Right lobe of liver (tissue), 6 donors: ENCODE results near the gene SYT1. TPM values are rescaled to one million over a fixed set of nuclear protein-coding genes. Genes with fewer than 3 reads are reported as not detected.

Source experiments
- ATAC-seq, 4 donors: fragments of 200-7000 bp; cut with Tn5 transposase; one replicate each; pipeline ENCODE4 v1.9.1; 2020; ENCODE audit warnings: mild to moderate bottlenecking in 4 of 4, moderate library complexity in 4 of 4
- DNase-seq, 3 donors: peaks; one replicate each; pipeline ENCODE4 v3.0.0-alpha.2; 2020
- H3K27ac ChIP-seq, 3 donors: fragments of 200-600 bp; one replicate each; pipeline ENCODE4 v1.8.0; 2022
- H3K27me3 ChIP-seq, 2 donors: fragments of 200-600 bp; one replicate each; pipeline ENCODE4 v1.8.0; 2022
- H3K36me3 ChIP-seq, 4 donors: fragments of 200-600 bp; sonication (generic) in 1 of 4; one replicate each; pipeline versions ENCODE4 v1.5.1 to v1.8.0; 2017 to 2022; ENCODE audit warnings: control low read depth in 1 of 4
- H3K4me1 ChIP-seq, 4 donors: fragments of 200-600 bp; sonication (generic) in 1 of 4; one replicate each; pipeline versions ENCODE4 v1.5.1 to v1.8.0; 2017 to 2022; ENCODE audit warnings: control low read depth in 1 of 4
- H3K4me3 ChIP-seq, 3 donors: fragments of 200-600 bp; one replicate each; pipeline ENCODE4 v1.8.0; 2022
- H3K9me3 ChIP-seq, 4 donors: fragments of 200-600 bp; sonication (generic) in 1 of 4; one replicate each; pipeline versions ENCODE4 v1.5.1 to v1.8.0; 2017 to 2022; ENCODE audit warnings: control low read depth in 1 of 4
- POLR2A ChIP-seq: fragments of 450-650 bp; IDR thresholded peaks from one replicate; pipeline ENCODE4 v1.6.1; 2017; ENCODE audit warnings: antibody characterized with exemption, mild to moderate bottlenecking
- WGBS: methylation state at CpG from one replicate; pipeline ENCODE4 v1.1.6; 2018; ENCODE audit warnings: low coverage, low lambda C conversion rate; ENCODE audit not compliant: insufficient coverage; ENCODE audit errors: missing lambda C conversion rate; 5-methylcytosine and 5-hydroxymethylcytosine counted together
- intact Hi-C, 2 donors: fragments of 100-400 bp; cut with DNase I; formaldehyde crosslinking; loops; one replicate each; pipeline versions ENCODE4 v1.11.2 to v1.14.1; 2022
- total RNA-seq, 6 experiments: library from RNA; depleted of rRNA in 2 of 6; stranded (reverse); fragments of >200 nt in 2 of 6; fragmentation: NEBNext Ultra II Directional in 3 of 6; extraction: Animal tissue kit (Norgen Biotek cat#: 25700) in 3 of 6; gene quantifications; one replicate each; pipeline versions ENCODE4 v1.1.0 to v1.2.4, GENCODE V29; 2016 to 2023
- TF ChIP-seq, protein P1 (sequence below), 4 donors: fragments of 200-600 bp in 3 of 4; fragments of 450-650 bp in 1 of 4; IDR thresholded peaks; one replicate each; pipeline versions ENCODE4 v1.5.1 to v1.8.0; 2016 to 2022; ENCODE audit warnings: antibody characterized with exemption in 4 of 4, mild to moderate bottlenecking in 2 of 4
- donor health status: DM: no; HTN: yes; CAD: no.
- donor health status: DM: no; HTN: no; CAD: no.
- donor health status: DM: no; HTN: no; CAD: no.
- donor health status: DM: no; HTN: yes; CAD: no.
- donor health status: DM: no; HTN: yes; CAD: no.

Gene SYT1
- total RNA-seq, 6 experiments from 2014 or later = 0.35 to 1.9 (median 0.81) TPM

DNA sequence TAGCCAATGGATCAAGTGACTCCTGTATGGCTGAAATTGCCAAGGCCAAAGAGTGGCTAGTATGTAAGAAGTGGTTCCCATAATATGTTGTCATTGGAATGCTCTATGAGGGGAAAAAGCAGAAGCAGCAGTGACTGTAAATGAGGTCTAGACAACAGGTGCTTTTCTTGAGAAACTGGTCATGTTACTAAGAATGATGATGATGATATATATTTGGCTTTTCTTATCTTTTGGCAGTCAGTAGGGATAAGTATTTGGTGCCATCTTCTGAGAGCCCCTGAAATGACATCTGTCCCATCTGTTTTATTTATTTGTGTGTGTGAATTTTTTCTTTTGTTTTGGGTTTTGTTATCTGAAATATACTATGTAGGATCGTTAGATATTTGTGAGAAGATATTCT, 141.7 kb downstream of the SYT1 start:
- Histone ChIP-seq H3K4me1 (no peaks in the 10 kb centered on the region), H3K27ac (no peak overlapping the region), H3K4me3 (no peak overlapping the region), H3K36me3 (no peaks in the 10 kb centered on the region), H3K27me3 (no peaks in the 10 kb centered on the region), H3K9me3 (no peaks in the 10 kb centered on the region)
- no peak for TF ChIP-seq POLR2A
- TF ChIP-seq, protein P1, sequence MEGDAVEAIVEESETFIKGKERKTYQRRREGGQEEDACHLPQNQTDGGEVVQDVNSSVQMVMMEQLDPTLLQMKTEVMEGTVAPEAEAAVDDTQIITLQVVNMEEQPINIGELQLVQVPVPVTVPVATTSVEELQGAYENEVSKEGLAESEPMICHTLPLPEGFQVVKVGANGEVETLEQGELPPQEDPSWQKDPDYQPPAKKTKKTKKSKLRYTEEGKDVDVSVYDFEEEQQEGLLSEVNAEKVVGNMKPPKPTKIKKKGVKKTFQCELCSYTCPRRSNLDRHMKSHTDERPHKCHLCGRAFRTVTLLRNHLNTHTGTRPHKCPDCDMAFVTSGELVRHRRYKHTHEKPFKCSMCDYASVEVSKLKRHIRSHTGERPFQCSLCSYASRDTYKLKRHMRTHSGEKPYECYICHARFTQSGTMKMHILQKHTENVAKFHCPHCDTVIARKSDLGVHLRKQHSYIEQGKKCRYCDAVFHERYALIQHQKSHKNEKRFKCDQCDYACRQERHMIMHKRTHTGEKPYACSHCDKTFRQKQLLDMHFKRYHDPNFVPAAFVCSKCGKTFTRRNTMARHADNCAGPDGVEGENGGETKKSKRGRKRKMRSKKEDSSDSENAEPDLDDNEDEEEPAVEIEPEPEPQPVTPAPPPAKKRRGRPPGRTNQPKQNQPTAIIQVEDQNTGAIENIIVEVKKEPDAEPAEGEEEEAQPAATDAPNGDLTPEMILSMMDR (IDR thresholded peaks at IDR 0.05) = peak in 2 of 4 donors; percentile 22 to 27
- ATAC-seq = no peak
- WGBS = 39% methylated on average over 1 of the region's 1 CpG
- no peak for DNase-seq
- intact Hi-C loops = no loop called here

DNA sequence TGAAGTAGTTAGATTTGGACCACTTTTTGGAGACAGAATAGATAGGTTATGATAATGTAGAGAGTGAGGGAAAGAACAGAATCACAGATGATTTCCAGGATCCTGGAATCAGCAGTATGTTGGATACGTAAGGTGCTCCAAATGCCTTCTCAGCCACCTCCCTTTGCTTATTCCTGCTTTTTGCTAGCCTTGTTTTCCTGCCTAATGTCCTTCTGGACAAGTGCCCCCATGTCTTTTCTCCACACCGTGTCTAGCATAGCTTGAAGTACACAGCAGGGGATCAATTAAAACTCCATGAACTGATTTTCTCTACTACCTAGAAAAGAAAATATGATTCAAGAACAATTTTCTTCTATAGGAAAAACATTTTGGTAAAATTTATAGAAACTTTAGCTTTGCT, 144.0 kb downstream of the SYT1 start:
- H3K9me3 ChIP-seq = no peaks in the 10 kb centered on the region
- intact Hi-C loops = no loop called here
- no peak overlapping the region for H3K4me3 ChIP-seq
- ATAC-seq (no peak), DNase-seq (no peak)
- no peak for TF ChIP-seq POLR2A
- TF ChIP-seq, protein P1 (IDR thresholded peaks at IDR 0.05) = no peak
- no peaks in the 10 kb centered on the region for H3K4me1 ChIP-seq
- no peak overlapping the region for H3K27ac ChIP-seq
- H3K36me3 ChIP-seq = no peaks in the 10 kb centered on the region
- H3K27me3 ChIP-seq = no peaks in the 10 kb centered on the region
- 56% methylated on average over 2 of the region's 2 CpGs for WGBS

DNA sequence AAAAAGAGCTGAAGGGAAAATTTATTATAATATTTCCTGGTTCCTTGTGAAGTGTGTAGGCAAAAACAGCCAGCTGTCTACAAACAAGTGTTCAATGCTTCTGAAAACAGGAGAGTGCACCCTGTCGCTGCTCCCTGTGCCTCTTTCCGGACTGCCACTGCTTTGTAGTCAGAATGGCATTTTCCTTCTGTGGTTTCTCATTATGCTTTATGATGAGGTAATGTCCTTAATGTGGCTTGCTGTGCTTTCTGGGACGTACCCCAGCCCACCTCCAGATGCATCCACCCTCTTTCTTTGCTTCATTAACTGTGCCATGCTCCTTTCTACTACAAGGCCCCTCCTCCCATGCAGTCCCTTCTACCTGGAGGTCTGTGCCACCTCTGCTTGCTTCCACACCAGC, 148.1 kb downstream of the SYT1 start:
- DNase-seq (no peak), ATAC-seq (no peak)
- 36% methylated on average over 3 of the region's 3 CpGs for WGBS
- TF ChIP-seq, protein P1 (IDR thresholded peaks at IDR 0.05) = no peak
- TF ChIP-seq POLR2A = no peak
- Histone ChIP-seq H3K36me3 (no peaks in the 10 kb centered on the region), H3K4me1 (no peaks in the 10 kb centered on the region), H3K4me3 (no peak overlapping the region), H3K27ac (no peak overlapping the region), H3K9me3 (no peaks in the 10 kb centered on the region), H3K27me3 (no peaks in the 10 kb centered on the region)
- intact Hi-C loops = no loop called here

GRCh38 chr12:79016181-79016580, 151.6 kb downstream of the SYT1 start:
- intact Hi-C loops = no loop called here
- WGBS = 42% methylated on average over 2 of the region's 2 CpGs
- H3K4me1 ChIP-seq = no peaks in the 10 kb centered on the region
- no peaks in the 10 kb centered on the region for H3K36me3 ChIP-seq
- no peak overlapping the region for H3K27ac ChIP-seq
- no peak for TF ChIP-seq POLR2A
- TF ChIP-seq, protein P1 (IDR thresholded peaks at IDR 0.05) = no peak
- ATAC-seq (no peak), DNase-seq (no peak)
- H3K9me3 ChIP-seq = no peaks in the 10 kb centered on the region
- H3K27me3 ChIP-seq = no peaks in the 10 kb centered on the region
- H3K4me3 ChIP-seq = no peak overlapping the region

GRCh38 chr12:79019672-79020071, 155.1 kb downstream of the SYT1 start:
- no peaks in the 10 kb centered on the region for H3K9me3 ChIP-seq
- WGBS = 7% methylated on average over 1 of the region's 1 CpG
- intact Hi-C loops = no loop called here
- no peak for TF ChIP-seq POLR2A
- TF ChIP-seq, protein P1 (IDR thresholded peaks at IDR 0.05) = no peak
- no peak overlapping the region for H3K4me3 ChIP-seq
- DNase-seq (no peak), ATAC-seq (no peak)
- no peaks in the 10 kb centered on the region for H3K36me3 ChIP-seq
- no peaks in the 10 kb centered on the region for H3K27me3 ChIP-seq
- H3K27ac ChIP-seq = no peak overlapping the region
- no peaks in the 10 kb centered on the region for H3K4me1 ChIP-seq
